Body of pancreas (tissue), 4 donors: Measurements from ENCODE around the gene CYSLTR2. TPM values are rescaled to one million over a fixed set of nuclear protein-coding genes. Genes with fewer than 3 reads are reported as not detected.
A peak's percentile ranks its signal among the peaks of the same experiment; 100 is the strongest.

ENCODE experiments used
- ATAC-seq: fragments of 150-250 bp; one replicate; pipeline ENCODE4 v1.9.1; 2016
- DNase-seq, 4 donors: peaks; one replicate each; pipeline ENCODE4 v3.0.0-alpha.2; 2019
- H3K27ac ChIP-seq, 4 donors: fragments of 200-600 bp; sonication (generic); 1 replicate in 3 of 4; 2 replicates in 1 of 4; pipeline versions ENCODE4 v1.5.1 to v1.6.1; 2016 to 2019; ENCODE audit warnings: mild to moderate bottlenecking in 1 of 4, mixed read lengths in 1 of 4, moderate library complexity in 1 of 4
- H3K27me3 ChIP-seq, 2 donors: fragments of 200-600 bp; sonication (generic); one replicate each; pipeline ENCODE4 v1.6.0; 2016; ENCODE audit warnings: mild to moderate bottlenecking in 1 of 2
- H3K36me3 ChIP-seq, 2 donors: fragments of 200-600 bp; sonication (generic); replicated peaks in 1 of 2; 2 replicates each; pipeline ENCODE4 v1.5.1; 2016; ENCODE audit warnings: low read depth in 2 of 2; ENCODE audit not compliant: insufficient read depth in 1 of 2
- H3K4me1 ChIP-seq: fragments of 200-600 bp; sonication (generic); one replicate; pipeline ENCODE4 v1.6.0; 2016
- H3K4me3 ChIP-seq, 2 donors: fragments of 200-600 bp; sonication (generic); 1 replicate in 1 of 2; 2 replicates in 1 of 2; pipeline ENCODE4 v1.5.1; 2016 to 2019
- H3K9me3 ChIP-seq, 3 donors: fragments of 200-600 bp; sonication (generic); 1 replicate in 2 of 3; 2 replicates in 1 of 3; pipeline ENCODE4 v1.5.1; 2016
- POLR2A ChIP-seq, 3 donors: fragments of 450-650 bp; IDR thresholded peaks; one replicate each; pipeline ENCODE4 v1.6.1; 2016; ENCODE audit warnings: antibody characterized with exemption in 3 of 3, mild to moderate bottlenecking in 2 of 3
- WGBS, 2 donors: methylation state at CpG; one replicate each; pipeline ENCODE4 v1.1.5; 2017; 5-methylcytosine and 5-hydroxymethylcytosine counted together
- intact Hi-C: fragments of 100-400 bp; cut with DNase I; formaldehyde crosslinking; loops from one replicate; pipeline ENCODE4 v1.15.1; 2023
- total RNA-seq, 2 donors: library from RNA; depleted of rRNA; stranded (reverse); fragments of >200 nt; gene quantifications; one replicate each; pipeline ENCODE4 v1.1.0, GENCODE V29; 2016
- TF ChIP-seq, protein P1 (sequence below), 7 experiments: fragments of 450-650 bp in 4 of 7; fragments of 200-600 bp in 3 of 7; sonication (generic) in 3 of 7; IDR thresholded peaks; one replicate each; pipeline ENCODE4 v1.5.1; 2016 to 2019; ENCODE audit warnings: antibody characterized with exemption in 7 of 7

Gene CYSLTR2
- total RNA-seq, 2 donors from 2014 or later = 0.52 TPM; not detected in 1

GRCh38 chr13:48728876-48729275, 75.1 kb downstream of the CYSLTR2 start:
- DNase-seq (no peak), ATAC-seq (no peak)
- Histone ChIP-seq H3K27ac (no peak overlapping the region), H3K27me3 (no peaks in the 10 kb centered on the region), H3K36me3 (no peaks in the 10 kb centered on the region), H3K9me3 (no peaks in the 10 kb centered on the region), H3K4me3 (no peak overlapping the region), H3K4me1 (peaks cover 6% of the 10 kb centered on the region)
- TF ChIP-seq, protein P1, sequence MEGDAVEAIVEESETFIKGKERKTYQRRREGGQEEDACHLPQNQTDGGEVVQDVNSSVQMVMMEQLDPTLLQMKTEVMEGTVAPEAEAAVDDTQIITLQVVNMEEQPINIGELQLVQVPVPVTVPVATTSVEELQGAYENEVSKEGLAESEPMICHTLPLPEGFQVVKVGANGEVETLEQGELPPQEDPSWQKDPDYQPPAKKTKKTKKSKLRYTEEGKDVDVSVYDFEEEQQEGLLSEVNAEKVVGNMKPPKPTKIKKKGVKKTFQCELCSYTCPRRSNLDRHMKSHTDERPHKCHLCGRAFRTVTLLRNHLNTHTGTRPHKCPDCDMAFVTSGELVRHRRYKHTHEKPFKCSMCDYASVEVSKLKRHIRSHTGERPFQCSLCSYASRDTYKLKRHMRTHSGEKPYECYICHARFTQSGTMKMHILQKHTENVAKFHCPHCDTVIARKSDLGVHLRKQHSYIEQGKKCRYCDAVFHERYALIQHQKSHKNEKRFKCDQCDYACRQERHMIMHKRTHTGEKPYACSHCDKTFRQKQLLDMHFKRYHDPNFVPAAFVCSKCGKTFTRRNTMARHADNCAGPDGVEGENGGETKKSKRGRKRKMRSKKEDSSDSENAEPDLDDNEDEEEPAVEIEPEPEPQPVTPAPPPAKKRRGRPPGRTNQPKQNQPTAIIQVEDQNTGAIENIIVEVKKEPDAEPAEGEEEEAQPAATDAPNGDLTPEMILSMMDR (IDR thresholded peaks at IDR 0.05) = no peak
- no peak for TF ChIP-seq POLR2A (IDR thresholded peaks at IDR 0.05)
- WGBS, 2 donors = 84 to 88% methylated on average over 4 of the region's 4 CpGs
- intact Hi-C loops = no loop called here

DNA sequence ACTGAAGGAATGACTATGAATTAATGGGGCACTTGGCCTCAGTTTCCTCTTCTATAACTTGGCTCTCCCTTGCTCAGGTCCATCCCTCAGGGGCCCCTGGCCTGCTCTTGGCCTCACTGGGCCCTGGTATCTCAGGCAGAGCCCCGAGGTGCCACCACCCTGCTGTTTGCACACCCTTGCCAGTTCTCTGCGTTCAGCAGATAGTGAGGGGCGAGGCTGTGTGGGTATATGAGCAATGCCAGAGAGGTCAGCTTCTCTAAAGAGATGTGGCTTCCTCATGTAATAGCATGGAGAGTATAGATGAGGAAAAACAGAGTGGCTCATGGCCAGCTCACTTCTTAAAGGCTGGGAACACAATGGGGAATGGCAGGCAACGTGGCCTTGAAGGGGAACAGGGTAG, 76.1 kb downstream of the CYSLTR2 start:
- Histone ChIP-seq H3K4me1 (peaks cover 6% of the 10 kb centered on the region), H3K9me3 (no peaks in the 10 kb centered on the region), H3K4me3 (no peak overlapping the region), H3K27ac (no peak overlapping the region), H3K36me3 (no peaks in the 10 kb centered on the region), H3K27me3 (no peaks in the 10 kb centered on the region)
- ATAC-seq (no peak), DNase-seq (no peak)
- 41 to 68% methylated on average over 4 of the region's 4 CpGs for WGBS, 2 donors
- TF ChIP-seq, protein P1 (IDR thresholded peaks at IDR 0.05) = no peak
- no peak for TF ChIP-seq POLR2A (IDR thresholded peaks at IDR 0.05)
- intact Hi-C loops = no loop called here

GRCh38 chr13:48731001-48731658, 77.4 kb downstream of the CYSLTR2 start:
- no peak overlapping the region for H3K27ac ChIP-seq
- H3K4me1 ChIP-seq = peaks cover 6% of the 10 kb centered on the region
- H3K36me3 ChIP-seq = no peaks in the 10 kb centered on the region
- H3K27me3 ChIP-seq = no peaks in the 10 kb centered on the region
- intact Hi-C loops = no loop called here
- TF ChIP-seq POLR2A (IDR thresholded peaks at IDR 0.05) = no peak
- TF ChIP-seq, protein P1 (IDR thresholded peaks at IDR 0.05) = no peak
- ATAC-seq (no peak), DNase-seq (no peak)
- no peaks in the 10 kb centered on the region for H3K9me3 ChIP-seq
- no peak overlapping the region for H3K4me3 ChIP-seq
- 55 to 60% methylated on average over 6 of the region's 6 CpGs for WGBS, 2 donors

DNA sequence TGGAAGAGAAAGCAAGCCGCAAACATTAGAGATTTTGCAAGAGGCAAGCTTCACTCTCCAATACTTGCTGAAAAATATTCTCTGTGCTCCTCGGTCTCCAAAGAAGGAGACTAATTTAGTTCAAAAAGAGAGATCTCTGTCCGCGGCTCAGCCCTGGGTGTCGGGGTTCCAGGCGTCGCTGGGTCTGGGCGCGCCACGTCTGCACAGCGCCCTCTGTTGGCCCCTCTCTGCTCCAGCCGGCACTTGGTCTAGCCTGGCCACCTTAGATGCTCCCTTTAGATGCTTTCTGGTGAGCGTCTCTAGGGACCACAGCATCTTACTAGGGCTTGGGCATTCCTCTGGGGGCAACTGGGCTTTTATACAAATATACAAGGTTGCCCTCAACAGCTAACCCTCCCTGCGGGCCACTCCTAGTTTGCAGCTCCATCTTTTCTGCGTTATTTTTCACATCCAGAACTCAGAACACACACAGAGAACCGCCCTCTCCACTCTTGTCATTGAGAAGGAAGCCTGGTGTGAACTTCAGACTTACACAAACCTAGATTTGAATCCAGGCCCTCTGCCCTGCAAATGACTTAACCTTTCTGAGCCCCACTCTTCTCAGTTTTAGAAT, 78.3 kb downstream of the CYSLTR2 start:
- Histone ChIP-seq H3K4me3 (no peak overlapping the region), H3K9me3 (no peaks in the 10 kb centered on the region), H3K27me3 (no peaks in the 10 kb centered on the region), H3K4me1 (peaks cover 6% of the 10 kb centered on the region), H3K27ac (no peak overlapping the region), H3K36me3 (no peaks in the 10 kb centered on the region)
- intact Hi-C loops = no loop called here
- peak; percentile 45 to 69 (median 59) for DNase-seq
- WGBS, 2 donors = 26 to 29% methylated on average over 16 of the region's 16 CpGs
- ATAC-seq = peak; percentile 84
- no peak for TF ChIP-seq POLR2A (IDR thresholded peaks at IDR 0.05)
- TF ChIP-seq, protein P1 (IDR thresholded peaks at IDR 0.05) = peak; percentile 54 to 77 (median 66)
